SH-SY5Y (cell line): ENCODE measurements around the gene COCH.

Source experiments
- GATA2 ChIP-seq: IDR thresholded peaks from 2 replicates; pipeline ENCODE4 v1.6.1; 2011; ENCODE audit warnings: mild to moderate bottlenecking, low read depth, low read length
- GATA3 ChIP-seq: IDR thresholded peaks from 2 replicates; pipeline ENCODE4 v1.6.1; 2011; ENCODE audit warnings: low read depth, mild to moderate bottlenecking, low read length, moderate library complexity

- TF ChIP-seq GATA3 (no peak), GATA2 (no peak)
Measured at GRCh38 chr14:30884901-30885300, 10.5 kb downstream of the COCH start.
